ENCODE data around the gene STX10. TPM values are rescaled to one million over a fixed set of nuclear protein-coding genes. Genes with fewer than 3 reads are reported as not detected.

STX10 gene
- total RNA-seq, 1 experiment from 2014 or later, result 177 TPM

- in situ Hi-C loops (cut with HindIII; ENCODE audit: low pct_unique_long_range_greater_than_20kb, low sequenced_read_pairs), result no loop called here
- no peak for DNase-seq (ENCODE audit: low read depth)
Measured at GRCh38 chr19:13095934-13096927, 53.9 kb downstream of the STX10 start.

GRCh38 chr19:13095393-13095784, 54.8 kb downstream of the STX10 start:
- DNase-seq (ENCODE audit: low read depth), result no peak
- in situ Hi-C loops (cut with HindIII; ENCODE audit: low pct_unique_long_range_greater_than_20kb, low sequenced_read_pairs), result no loop called here

- in situ Hi-C loops (cut with HindIII; ENCODE audit: low pct_unique_long_range_greater_than_20kb, low sequenced_read_pairs), result no loop called here
- DNase-seq (ENCODE audit: low read depth), result no peak
Measured at GRCh38 chr19:13094771-13095392, 55.3 kb downstream of the STX10 start.

- no peak for DNase-seq (ENCODE audit: low read depth)
- in situ Hi-C loops (cut with HindIII; ENCODE audit: low pct_unique_long_range_greater_than_20kb, low sequenced_read_pairs), result no loop called here
Measured at GRCh38 chr19:13094106-13094504, 56.1 kb downstream of the STX10 start.

Other genes with a start within 250 kb of the STX10 start
- 4.0 TPM in 2 replicates for gene SYCE2, start 231.1 kb downstream of the STX10 start, total RNA-seq (2014; rRNA removed; shearing (Covaris generic); ENCODE audit: low replicate concordance)
- gene FARSA, start 216.7 kb downstream of the STX10 start, total RNA-seq (2014; rRNA removed; shearing (Covaris generic); ENCODE audit: low replicate concordance), result 100 and 120 TPM in 2 replicates
- 846 and 992 TPM in 2 replicates for gene CALR, start 211.8 kb downstream of the STX10 start, total RNA-seq (2014; rRNA removed; shearing (Covaris generic); ENCODE audit: low replicate concordance)
- gene RAD23A, start 204.5 kb downstream of the STX10 start, total RNA-seq (2014; rRNA removed; shearing (Covaris generic); ENCODE audit: low replicate concordance), result 211 and 217 TPM in 2 replicates
- 102 and 117 TPM in 2 replicates for gene GADD45GIP1, start 193.2 kb downstream of the STX10 start, total RNA-seq (2014; rRNA removed; shearing (Covaris generic); ENCODE audit: low replicate concordance)
- gene DAND5, start 180.8 kb downstream of the STX10 start, total RNA-seq (2014; rRNA removed; shearing (Covaris generic); ENCODE audit: low replicate concordance), result not detected in 2 replicates
- gene NFIX, start 154.9 kb downstream of the STX10 start, total RNA-seq (2014; rRNA removed; shearing (Covaris generic); ENCODE audit: low replicate concordance), result 1.2 and 4.5 TPM in 2 replicates
- not detected in 2 replicates for gene LYL1, start 47.5 kb downstream of the STX10 start, total RNA-seq (2014; rRNA removed; shearing (Covaris generic); ENCODE audit: low replicate concordance)
- gene TRMT1, start 33.6 kb downstream of the STX10 start, total RNA-seq (2014; rRNA removed; shearing (Covaris generic); ENCODE audit: low replicate concordance), result 107 and 166 TPM in 2 replicates
- 59.3 and 86.8 TPM in 2 replicates for gene NACC1, start 32.1 kb downstream of the STX10 start, total RNA-seq (2014; rRNA removed; shearing (Covaris generic); ENCODE audit: low replicate concordance)
- gene IER2, start within 50 bp of the STX10 start, total RNA-seq (2014; rRNA removed; shearing (Covaris generic); ENCODE audit: low replicate concordance), result 29.3 and 37.1 TPM in 2 replicates